ENCODE results near the gene FAM234B. TPM values are rescaled to one million over a fixed set of nuclear protein-coding genes. Genes with fewer than 3 reads are reported as not detected.

FAM234B gene
- polyA plus RNA-seq, 3 donors from 2014 or later: 0.14 to 1.5 (median 1.3) TPM

GRCh38 chr12:13130981-13131380, 86.8 kb downstream of the FAM234B start:
- no peaks in the 10 kb centered on the region for H3K36me3 Mint-ChIP-seq
- H3K9me3 Mint-ChIP-seq: no peaks in the 10 kb centered on the region
- H3K27ac Mint-ChIP-seq: no peak overlapping the region
- no peaks in the 10 kb centered on the region for H3K4me1 Mint-ChIP-seq
- no peak overlapping the region for H3K4me3 Mint-ChIP-seq
- no peak for DNase-seq
- peaks cover 2 to 6% (median 5%) of the 10 kb centered on the region in 3 donors for H3K27me3 Mint-ChIP-seq (ENCODE audit: low read depth in 3 of 3)

Other genes with a start within 250 kb of the FAM234B start
- gene DDX47, start 231.0 kb upstream of the FAM234B start, polyA plus RNA-seq: 10 to 100 TPM; 39.3 to 62.7 (median 51.1) TPM
- gene GPRC5A, start 152.8 kb upstream of the FAM234B start, polyA plus RNA-seq: not detected
- under 1 TPM in 1 of 3 donors, not detected in 2; 0.52 TPM for gene GPRC5D, start 92.2 kb upstream of the FAM234B start, polyA plus RNA-seq
- gene HEBP1, start 44.1 kb upstream of the FAM234B start, polyA plus RNA-seq: 10 to 100 TPM; 21.8 to 24.6 (median 24.3) TPM
- gene GSG1, start 59.3 kb downstream of the FAM234B start, polyA plus RNA-seq: under 1 TPM in 1 of 3 donors, not detected in 2; 0.09 TPM
- gene EMP1, start 152.3 kb downstream of the FAM234B start, polyA plus RNA-seq: 1 to 10 TPM in 2 of 3 donors, under 1 TPM in 1; 0.04 to 1.5 (median 1.3) TPM

All from immature natural killer cell (primary cell).